Nephron (organoid): ENCODE data around the gene CBARP.

ENCODE experiments used
- H3K27ac Mint-ChIP-seq, 3 experiments: 2 replicates each; pipeline ENCODE4 v1.8.0; 2020; ENCODE audit warnings: mixed read lengths in 3 of 3, mild to moderate bottlenecking in 2 of 3, moderate library complexity in 1 of 3
- H3K27me3 Mint-ChIP-seq: 2 replicates; pipeline ENCODE4 v1.8.0; 2021; ENCODE audit warnings: low read depth, mild to moderate bottlenecking, moderate library complexity, mixed read lengths
- H3K36me3 Mint-ChIP-seq: 2 replicates; pipeline ENCODE4 v1.8.0; 2020; ENCODE audit warnings: low read depth, mixed read lengths
- H3K4me1 Mint-ChIP-seq: 2 replicates; pipeline ENCODE4 v1.8.0; 2020; ENCODE audit warnings: mixed read lengths
- H3K4me3 Mint-ChIP-seq, 3 experiments: 2 replicates each; pipeline ENCODE4 v1.8.0; 2020; ENCODE audit warnings: mild to moderate bottlenecking in 3 of 3, mixed read lengths in 3 of 3, moderate library complexity in 2 of 3
- H3K9me3 Mint-ChIP-seq: 2 replicates; pipeline ENCODE4 v1.8.0; 2020; ENCODE audit warnings: mixed read lengths
- CTCF ChIP-seq, 3 experiments: fragments of 200-600 bp; sonication (generic); IDR thresholded peaks; one replicate each; pipeline ENCODE4 v1.5.0; 2021; ENCODE audit warnings: antibody characterized with exemption in 3 of 3; ENCODE audit not compliant: unreplicated experiment in 3 of 3

The CBARP gene

GRCh38 chr19:1269478-1270212, 31.8 kb upstream of the CBARP start:
- H3K4me3 Mint-ChIP-seq: peak overlapping the region; percentile 90 to 94 (median 92)
- peaks cover 5% of the 10 kb centered on the region for H3K27me3 Mint-ChIP-seq
- H3K27ac Mint-ChIP-seq: peak overlapping the region; percentile 83 to 98 (median 95)
- TF ChIP-seq CTCF (IDR thresholded peaks at IDR 0.05; ENCODE audit: unreplicated experiment in 3 of 3): no peak
- no peaks in the 10 kb centered on the region for H3K9me3 Mint-ChIP-seq
- peaks cover 75% of the 10 kb centered on the region for H3K4me1 Mint-ChIP-seq
- peaks cover 40% of the 10 kb centered on the region for H3K36me3 Mint-ChIP-seq

- H3K27me3 Mint-ChIP-seq: peaks cover 5% of the 10 kb centered on the region
- H3K4me3 Mint-ChIP-seq: peak within 1 kb of the TSS; percentile 90 to 94 (median 92)
- H3K9me3 Mint-ChIP-seq: no peaks in the 10 kb centered on the region
- no peak for TF ChIP-seq CTCF (IDR thresholded peaks at IDR 0.05; ENCODE audit: unreplicated experiment in 3 of 3)
- peaks cover 39% of the 10 kb centered on the region for H3K36me3 Mint-ChIP-seq
- peaks cover 80% of the 10 kb centered on the region for H3K4me1 Mint-ChIP-seq
- H3K27ac Mint-ChIP-seq: peak within 1 kb of the TSS; percentile 83 to 98 (median 95)
Measured at GRCh38 chr19:1269065-1269477, 31.3 kb upstream of the CBARP start, which contains the start of gene CIRBP. Gene CIRBP (plus strand): TSS chr19:1269332. CDS start chr19:1270934, 1,602 bp downstream.

GRCh38 chr19:1268226-1269064, 30.6 kb upstream of the CBARP start:
- Mint-ChIP-seq H3K27me3 (peaks cover 5% of the 10 kb centered on the region), H3K4me3 (peak overlapping the region; percentile 84 to 88 (median 86)), H3K4me1 (peaks cover 75% of the 10 kb centered on the region), H3K36me3 (peaks cover 33% of the 10 kb centered on the region), H3K9me3 (no peaks in the 10 kb centered on the region), H3K27ac (peak overlapping the region; percentile 82 to 95 (median 90))
- no peak for TF ChIP-seq CTCF (IDR thresholded peaks at IDR 0.05; ENCODE audit: unreplicated experiment in 3 of 3)

GRCh38 chr19:1267477-1268225, 29.8 kb upstream of the CBARP start:
- no peak for TF ChIP-seq CTCF (IDR thresholded peaks at IDR 0.05; ENCODE audit: unreplicated experiment in 3 of 3)
- Mint-ChIP-seq H3K4me3 (peak overlapping the region; percentile 84 to 88 (median 86)), H3K27me3 (peaks cover 5% of the 10 kb centered on the region), H3K9me3 (no peaks in the 10 kb centered on the region), H3K36me3 (peaks cover 27% of the 10 kb centered on the region), H3K27ac (peak overlapping the region; percentile 54 to 95 (median 80)), H3K4me1 (peaks cover 76% of the 10 kb centered on the region)

GRCh38 chr19:1266916-1267476, 29.2 kb upstream of the CBARP start:
- TF ChIP-seq CTCF (IDR thresholded peaks at IDR 0.05; ENCODE audit: unreplicated experiment in 3 of 3): peak; percentile 97 to 99 (median 98)
- Mint-ChIP-seq H3K4me1 (peaks cover 72% of the 10 kb centered on the region), H3K36me3 (peaks cover 21% of the 10 kb centered on the region), H3K27ac (peak overlapping the region; percentile 45 to 80 (median 54)), H3K9me3 (no peaks in the 10 kb centered on the region), H3K27me3 (peaks cover 5% of the 10 kb centered on the region), H3K4me3 (peak overlapping the region; percentile 84 to 88 (median 86))
